Osteocyte (in vitro differentiated cells): ENCODE results near the gene TMEM63C. TPM values are rescaled to one million over a fixed set of nuclear protein-coding genes. Genes with fewer than 3 reads are reported as not detected.

ENCODE experiments used
- DNase-seq: peaks from one replicate; pipeline ENCODE4 v3.0.0; 2021; ENCODE audit warnings: mixed read lengths; ENCODE audit not compliant: unreplicated experiment; ENCODE audit errors: extremely low spot score
- H3K27ac Mint-ChIP-seq: one replicate; pipeline ENCODE4 v1.8.0; 2021; ENCODE audit warnings: mild to moderate bottlenecking, mixed read lengths; ENCODE audit not compliant: unreplicated experiment
- H3K27me3 Mint-ChIP-seq: one replicate; pipeline ENCODE4 v1.8.0; 2021; ENCODE audit warnings: mixed read lengths; ENCODE audit not compliant: unreplicated experiment
- H3K36me3 Mint-ChIP-seq: one replicate; pipeline ENCODE4 v1.8.0; 2021; ENCODE audit warnings: mixed read lengths; ENCODE audit not compliant: unreplicated experiment
- H3K4me1 Mint-ChIP-seq: one replicate; pipeline ENCODE4 v1.8.0; 2021; ENCODE audit warnings: mixed read lengths; ENCODE audit not compliant: unreplicated experiment
- H3K4me3 Mint-ChIP-seq: one replicate; pipeline ENCODE4 v1.8.0; 2021; ENCODE audit warnings: mild to moderate bottlenecking, moderate library complexity, mixed read lengths; ENCODE audit not compliant: unreplicated experiment
- H3K9me3 Mint-ChIP-seq: one replicate; pipeline ENCODE4 v1.8.0; 2021; ENCODE audit warnings: mixed read lengths; ENCODE audit not compliant: unreplicated experiment
- total RNA-seq: library from RNA; stranded (reverse); gene quantifications from 2 replicates; pipeline ENCODE4 v1.2.1, GENCODE V29; 2021
- TF ChIP-seq, protein P1 (sequence below): fragments of 200-600 bp; sonication (generic); IDR thresholded peaks from 2 replicates; pipeline ENCODE4 v1.5.0; 2021; ENCODE audit warnings: antibody characterized with exemption, mild to moderate bottlenecking, moderate library complexity

TMEM63C gene
- total RNA-seq, 1 donor from 2014 or later = 0.11 TPM

DNA sequence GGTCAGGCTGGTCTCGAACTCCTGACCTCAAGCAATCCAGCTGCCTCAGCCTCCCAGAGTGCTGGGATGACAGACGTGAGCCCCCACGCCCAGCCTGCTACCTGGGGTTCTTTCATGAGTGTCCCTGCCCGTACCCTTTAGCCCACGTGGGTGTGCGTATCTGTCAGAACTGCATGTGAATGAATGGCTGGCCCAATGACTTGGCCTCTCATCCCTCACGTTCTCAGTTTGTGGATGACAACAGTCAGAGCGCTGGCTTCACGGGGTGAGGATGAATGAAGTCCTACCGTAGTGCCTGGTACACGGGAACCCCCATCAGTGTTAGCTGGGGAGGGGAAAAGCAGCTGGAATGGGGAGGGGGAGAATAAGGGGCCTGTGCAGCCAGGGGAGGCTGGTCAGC, 23.9 kb upstream of the TMEM63C start:
- Mint-ChIP-seq H3K4me3 (no peak overlapping the region), H3K27me3 (peaks cover 41% of the 10 kb centered on the region), H3K9me3 (no peaks in the 10 kb centered on the region), H3K4me1 (peaks cover 5% of the 10 kb centered on the region), H3K27ac (no peak overlapping the region), H3K36me3 (no peaks in the 10 kb centered on the region)
- TF ChIP-seq, protein P1, sequence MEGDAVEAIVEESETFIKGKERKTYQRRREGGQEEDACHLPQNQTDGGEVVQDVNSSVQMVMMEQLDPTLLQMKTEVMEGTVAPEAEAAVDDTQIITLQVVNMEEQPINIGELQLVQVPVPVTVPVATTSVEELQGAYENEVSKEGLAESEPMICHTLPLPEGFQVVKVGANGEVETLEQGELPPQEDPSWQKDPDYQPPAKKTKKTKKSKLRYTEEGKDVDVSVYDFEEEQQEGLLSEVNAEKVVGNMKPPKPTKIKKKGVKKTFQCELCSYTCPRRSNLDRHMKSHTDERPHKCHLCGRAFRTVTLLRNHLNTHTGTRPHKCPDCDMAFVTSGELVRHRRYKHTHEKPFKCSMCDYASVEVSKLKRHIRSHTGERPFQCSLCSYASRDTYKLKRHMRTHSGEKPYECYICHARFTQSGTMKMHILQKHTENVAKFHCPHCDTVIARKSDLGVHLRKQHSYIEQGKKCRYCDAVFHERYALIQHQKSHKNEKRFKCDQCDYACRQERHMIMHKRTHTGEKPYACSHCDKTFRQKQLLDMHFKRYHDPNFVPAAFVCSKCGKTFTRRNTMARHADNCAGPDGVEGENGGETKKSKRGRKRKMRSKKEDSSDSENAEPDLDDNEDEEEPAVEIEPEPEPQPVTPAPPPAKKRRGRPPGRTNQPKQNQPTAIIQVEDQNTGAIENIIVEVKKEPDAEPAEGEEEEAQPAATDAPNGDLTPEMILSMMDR = no peak
- no peak for DNase-seq

DNA sequence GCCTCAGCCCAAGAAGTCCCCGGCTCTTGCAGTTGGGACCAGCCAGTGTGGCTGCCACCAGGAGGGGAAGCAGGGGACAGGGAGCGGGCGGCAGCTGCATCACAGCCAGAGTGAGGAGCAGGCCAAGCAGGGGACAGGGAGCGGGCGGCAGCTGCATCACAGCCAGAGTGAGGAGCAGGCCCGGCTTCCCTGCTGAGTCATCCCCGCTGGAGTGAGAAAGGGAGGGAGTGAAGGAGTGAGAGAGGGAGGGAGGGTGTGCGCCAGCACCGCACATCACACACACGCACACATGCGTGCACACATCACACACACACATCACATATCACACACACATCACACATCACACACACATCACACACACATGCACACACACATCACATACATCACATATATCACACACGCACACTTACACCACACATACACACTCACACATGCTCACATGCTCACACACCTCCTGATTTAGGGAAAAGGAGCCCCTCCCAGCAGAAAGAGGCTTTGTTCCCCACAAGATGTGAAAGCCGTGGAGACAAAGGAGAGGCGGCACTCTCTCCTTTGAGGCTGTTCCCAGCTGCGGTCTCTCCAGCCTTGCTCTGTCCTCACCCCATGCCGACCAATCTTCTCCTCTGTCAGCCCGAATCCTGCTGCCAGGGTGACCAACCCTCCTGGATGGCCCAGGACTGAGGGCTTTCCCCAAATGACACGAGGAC, 23.3 kb upstream of the TMEM63C start:
- DNase-seq = no peak
- Mint-ChIP-seq H3K27ac (no peak overlapping the region), H3K36me3 (no peaks in the 10 kb centered on the region), H3K27me3 (peaks cover 39% of the 10 kb centered on the region), H3K4me3 (no peak overlapping the region), H3K9me3 (no peaks in the 10 kb centered on the region), H3K4me1 (peaks cover 5% of the 10 kb centered on the region)
- TF ChIP-seq, protein P1 = no peak

DNA sequence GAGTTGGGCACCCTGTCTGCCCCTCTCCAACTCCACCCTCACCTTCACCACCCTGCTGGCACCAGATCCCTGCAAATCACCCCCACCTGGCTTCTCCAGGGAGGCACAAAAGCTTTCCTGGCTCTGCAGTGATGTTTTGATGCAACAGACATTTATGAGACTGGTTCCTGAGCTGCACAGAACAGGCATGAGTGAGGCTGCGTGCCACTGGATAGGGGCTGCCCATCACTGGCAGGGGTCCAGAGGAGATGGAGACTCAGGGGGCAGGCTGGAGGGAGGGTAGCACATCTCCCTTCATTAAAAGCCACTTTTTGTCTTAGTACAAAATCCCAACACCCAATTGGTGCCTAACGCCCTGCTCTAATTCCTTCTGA, 22.7 kb upstream of the TMEM63C start:
- DNase-seq = no peak
- Mint-ChIP-seq H3K9me3 (no peaks in the 10 kb centered on the region), H3K36me3 (no peaks in the 10 kb centered on the region), H3K4me3 (no peak overlapping the region), H3K27ac (no peak overlapping the region), H3K4me1 (peaks cover 5% of the 10 kb centered on the region), H3K27me3 (peaks cover 34% of the 10 kb centered on the region)
- TF ChIP-seq, protein P1 = no peak

DNA sequence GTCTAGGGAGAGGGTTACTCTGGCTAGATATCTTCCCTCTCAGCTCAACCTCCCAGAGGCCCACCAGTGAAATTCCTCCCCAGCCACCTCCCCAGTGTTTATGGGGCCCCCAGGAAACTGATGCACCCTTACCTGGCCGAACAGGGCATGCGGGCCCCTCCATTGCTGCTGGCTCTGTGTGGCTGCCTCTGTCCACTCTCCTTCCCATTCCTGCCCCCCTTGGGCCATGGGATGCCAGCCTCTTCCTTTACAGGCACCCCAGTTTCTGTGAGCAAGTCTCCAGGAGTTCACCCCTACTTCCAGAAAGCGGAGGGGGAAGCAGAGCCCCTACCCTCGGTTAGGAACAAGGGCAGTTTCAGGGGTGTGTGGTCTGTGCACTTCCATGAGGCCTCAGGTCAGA, 20.6 kb upstream of the TMEM63C start:
- Mint-ChIP-seq H3K36me3 (no peaks in the 10 kb centered on the region), H3K27ac (no peak overlapping the region), H3K4me1 (peaks cover 5% of the 10 kb centered on the region), H3K9me3 (no peaks in the 10 kb centered on the region), H3K27me3 (peaks cover 29% of the 10 kb centered on the region), H3K4me3 (no peak overlapping the region)
- no peak for DNase-seq
- TF ChIP-seq, protein P1 = no peak

DNA sequence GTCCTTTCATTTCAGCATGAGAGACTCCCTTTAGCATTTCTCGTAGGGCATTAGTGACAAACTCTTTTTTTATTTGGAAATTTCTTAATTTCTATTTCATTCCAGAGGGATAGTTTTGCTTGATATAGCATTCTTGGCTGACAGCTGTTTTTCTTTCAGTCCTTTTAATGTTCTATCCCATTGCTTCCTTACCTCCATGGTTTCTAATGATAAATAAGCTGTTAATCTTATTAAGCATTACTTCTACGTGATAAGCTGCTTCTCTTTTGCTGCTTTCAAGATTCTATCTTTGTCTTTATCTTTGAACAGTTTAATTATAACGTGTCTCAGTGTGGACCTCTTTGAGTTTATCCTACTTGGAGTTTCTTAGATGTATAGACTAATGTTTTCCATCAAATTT, 11.6 kb upstream of the TMEM63C start:
- no peak for DNase-seq
- Mint-ChIP-seq H3K4me1 (no peaks in the 10 kb centered on the region), H3K27me3 (peaks cover 19% of the 10 kb centered on the region), H3K27ac (no peak overlapping the region), H3K9me3 (peaks cover 13% of the 10 kb centered on the region), H3K36me3 (no peaks in the 10 kb centered on the region), H3K4me3 (no peak overlapping the region)
- TF ChIP-seq, protein P1 = no peak
